Upper lobe of left lung (tissue), 6 donors: ENCODE results near the gene CHRNE. TPM values are rescaled to one million over a fixed set of nuclear protein-coding genes. Genes with fewer than 3 reads are reported as not detected.
A peak's percentile ranks its signal among the peaks of the same experiment; 100 is the strongest.

Experiments
- ATAC-seq, 2 donors: fragments of 200-7000 bp; cut with Tn5 transposase; one replicate each; pipeline ENCODE4 v1.9.1; 2022; ENCODE audit warnings: mild to moderate bottlenecking in 2 of 2, moderate library complexity in 2 of 2; ENCODE audit not compliant: low FRiP score in 2 of 2
- DNase-seq, 2 donors: peaks; one replicate each; pipeline ENCODE4 v3.0.0-alpha.2; 2019 to 2020
- H3K27ac ChIP-seq, 4 donors: fragments of 200-600 bp; sonication (generic); one replicate each; pipeline ENCODE4 v1.5.1; 2016 to 2019
- H3K27me3 ChIP-seq, 4 donors: fragments of 200-600 bp; sonication (generic); one replicate each; pipeline ENCODE4 v1.5.1; 2017 to 2019
- H3K36me3 ChIP-seq, 4 donors: fragments of 200-600 bp; sonication (generic); one replicate each; pipeline ENCODE4 v1.5.1; 2016 to 2019
- H3K4me1 ChIP-seq, 4 donors: fragments of 200-600 bp; sonication (generic); one replicate each; pipeline ENCODE4 v1.5.1; 2018 to 2019
- H3K4me3 ChIP-seq, 4 donors: fragments of 200-600 bp; sonication (generic); one replicate each; pipeline ENCODE4 v1.5.1; 2017 to 2019; ENCODE audit warnings: mild to moderate bottlenecking in 2 of 4, moderate library complexity in 1 of 4
- H3K9me3 ChIP-seq, 4 donors: fragments of 200-600 bp; sonication (generic); one replicate each; pipeline ENCODE4 v1.5.1; 2018 to 2019
- CTCF ChIP-seq, 6 experiments: fragments of 450-650 bp in 4 of 6; fragments of 200-600 bp in 2 of 6; sonication (generic) in 2 of 6; IDR thresholded peaks; one replicate each; pipeline ENCODE4 v1.5.1; 2016 to 2019; ENCODE audit warnings: antibody characterized with exemption in 6 of 6
- EP300 ChIP-seq, 4 donors: sonication (generic); formaldehyde crosslinking; IDR thresholded peaks; one replicate each; pipeline ENCODE4 v1.5.1; 2017; ENCODE audit warnings: antibody characterized with exemption in 4 of 4, control low read depth in 2 of 4
- POLR2A ChIP-seq, 4 donors: fragments of 450-650 bp; IDR thresholded peaks; one replicate each; pipeline ENCODE4 v1.5.1; 2016 to 2017; ENCODE audit warnings: antibody characterized with exemption in 4 of 4, mild to moderate bottlenecking in 2 of 4
- POLR2AphosphoS5 ChIP-seq, 2 donors: sonication (generic); formaldehyde crosslinking; IDR thresholded peaks; one replicate each; pipeline ENCODE4 v1.5.1; 2017; ENCODE audit warnings: antibody characterized with exemption in 2 of 2
- WGBS, 2 donors: methylation state at CpG; one replicate each; pipeline ENCODE4 v1.1.5; 2017 to 2018; 5-methylcytosine and 5-hydroxymethylcytosine counted together
- total RNA-seq, 6 donors: library from RNA; depleted of rRNA in 4 of 6; stranded (reverse); fragments of >200 nt in 4 of 6; gene quantifications; one replicate each; pipeline versions ENCODE4 v1.1.0 to v1.2.1, GENCODE V29; 2016 to 2021
- donor health status: DM: no; HTN: no; CAD: no; lungs with moderate emphysema.
- donor health status: DM: no; HTN: yes; CAD: no; lungs with severe emphysema.

Gene CHRNE
- total RNA-seq, 6 donors from 2014 or later, result 0.61 to 1.7 (median 1.2) TPM; not detected in 2

GRCh38 chr17:4853208-4853671 is 49.7 kb downstream of the CHRNE start:
- WGBS, 2 donors, result 53 to 56% methylated on average over 2 of the region's 2 CpGs
- H3K27ac ChIP-seq, result peak overlapping the region in 2 of 4 donors; percentile 51 to 74
- DNase-seq (no peak), ATAC-seq (no peak)
- H3K27me3 ChIP-seq, result no peaks in the 10 kb centered on the region
- TF ChIP-seq POLR2AphosphoS5 (IDR thresholded peaks at IDR 0.05), result no peak
- no peak for TF ChIP-seq EP300 (IDR thresholded peaks at IDR 0.05)
- no peak for TF ChIP-seq POLR2A (IDR thresholded peaks at IDR 0.05)
- H3K4me1 ChIP-seq, result peaks cover 53 to 67% (median 59%) of the 10 kb centered on the region in 4 donors
- H3K9me3 ChIP-seq, result no peaks in the 10 kb centered on the region
- no peaks in the 10 kb centered on the region for H3K36me3 ChIP-seq
- no peak overlapping the region for H3K4me3 ChIP-seq

DNA sequence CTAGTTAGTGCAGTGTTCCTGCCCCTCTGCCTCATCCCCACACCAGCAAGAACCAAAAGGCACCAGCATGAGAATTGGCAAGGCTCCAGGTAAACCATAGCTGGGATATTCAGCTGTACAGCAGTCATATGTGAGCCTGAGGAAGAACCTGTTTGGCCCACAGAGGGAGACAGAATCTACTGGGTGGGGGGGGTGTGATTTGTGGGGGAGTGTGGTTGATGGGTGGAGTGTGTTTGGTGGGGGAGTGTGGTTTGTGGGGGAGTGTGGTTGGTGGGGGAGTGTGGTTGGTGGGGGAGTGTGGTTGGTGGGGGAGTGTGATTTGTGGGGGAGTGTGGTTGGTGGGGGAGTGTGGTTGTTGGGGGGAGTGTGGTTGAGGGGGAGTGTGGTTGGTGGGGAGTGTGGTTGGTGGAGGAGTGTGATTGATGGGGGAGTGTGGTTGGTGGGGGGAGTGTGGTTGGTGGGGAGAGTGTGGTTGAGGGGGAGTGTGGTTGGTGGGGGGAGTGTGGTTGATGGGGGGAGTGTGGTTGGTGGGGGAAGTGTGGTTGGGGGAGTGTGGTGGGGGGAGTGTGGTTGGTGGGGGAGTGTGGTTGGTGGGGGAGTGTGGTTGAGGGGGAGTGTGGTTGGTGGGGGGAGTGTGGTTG is 50.2 kb downstream of the CHRNE start:
- Histone ChIP-seq H3K4me3 (no peak overlapping the region), H3K9me3 (no peaks in the 10 kb centered on the region), H3K27ac (peak overlapping the region in 1 of 4 donors; percentile 35), H3K27me3 (no peaks in the 10 kb centered on the region), H3K36me3 (no peaks in the 10 kb centered on the region), H3K4me1 (peaks cover 49 to 62% (median 55%) of the 10 kb centered on the region in 4 donors)
- no peak for DNase-seq
- TF ChIP-seq POLR2AphosphoS5 (IDR thresholded peaks at IDR 0.05) (no peak), EP300 (IDR thresholded peaks at IDR 0.05) (no peak), CTCF (IDR thresholded peaks at IDR 0.05) (no peak), POLR2A (IDR thresholded peaks at IDR 0.05) (no peak)
- ATAC-seq, result no peak

DNA sequence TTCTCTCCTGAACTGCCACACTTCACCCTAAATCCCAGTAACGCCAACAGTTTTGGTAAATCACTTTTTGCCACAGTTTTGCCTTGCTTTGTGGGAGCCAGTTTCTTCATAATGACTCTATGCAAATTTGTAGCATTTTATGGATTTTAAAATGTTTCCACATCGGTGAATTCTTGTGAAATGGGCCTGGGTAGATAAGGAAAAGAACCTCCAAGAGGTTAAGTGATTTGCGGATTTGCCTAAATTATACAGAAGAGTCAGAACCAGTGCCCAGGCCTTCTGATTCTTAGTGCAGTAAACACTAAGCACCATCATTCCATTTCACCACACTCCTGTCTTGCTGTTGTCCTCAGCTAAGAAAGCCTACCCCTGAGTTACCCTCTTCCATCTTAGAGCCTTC is 51.8 kb downstream of the CHRNE start:
- no peak for ATAC-seq
- H3K4me3 ChIP-seq, result no peak overlapping the region
- DNase-seq, result no peak
- WGBS, 2 donors, result 68 to 87% methylated on average over 3 of the region's 3 CpGs
- no peaks in the 10 kb centered on the region for H3K9me3 ChIP-seq
- peaks cover 41 to 54% (median 46%) of the 10 kb centered on the region in 4 donors for H3K4me1 ChIP-seq
- no peaks in the 10 kb centered on the region for H3K36me3 ChIP-seq
- peak overlapping the region in 2 of 4 donors; percentile 64 to 72 for H3K27ac ChIP-seq
- TF ChIP-seq POLR2A (IDR thresholded peaks at IDR 0.05), result no peak
- TF ChIP-seq EP300 (IDR thresholded peaks at IDR 0.05), result no peak
- no peak for TF ChIP-seq POLR2AphosphoS5 (IDR thresholded peaks at IDR 0.05)
- no peak for TF ChIP-seq CTCF (IDR thresholded peaks at IDR 0.05)
- H3K27me3 ChIP-seq, result no peaks in the 10 kb centered on the region

DNA sequence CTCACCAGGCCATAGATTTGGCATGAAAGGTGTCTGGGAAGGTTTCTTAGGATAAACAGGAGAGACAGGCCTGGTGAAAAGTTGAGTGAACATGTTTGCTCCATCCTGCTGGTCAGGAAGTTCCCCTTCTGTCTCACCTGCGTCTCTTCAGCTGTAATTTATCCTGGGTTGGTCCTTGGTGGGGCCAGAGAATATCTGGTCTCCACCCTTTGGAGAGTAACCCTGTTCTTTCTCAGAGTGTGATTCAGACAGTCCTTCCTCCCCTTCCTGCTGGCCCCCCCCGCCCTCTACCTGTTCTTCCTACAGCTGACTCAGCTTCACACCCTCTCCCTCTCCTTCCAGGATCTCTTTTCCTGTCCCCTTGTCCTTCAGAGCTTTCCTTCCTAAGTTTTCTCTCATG is 52.7 kb downstream of the CHRNE start:
- Histone ChIP-seq H3K4me1 (peaks cover 41 to 52% (median 48%) of the 10 kb centered on the region in 4 donors), H3K9me3 (no peaks in the 10 kb centered on the region), H3K4me3 (no peak overlapping the region), H3K27me3 (no peaks in the 10 kb centered on the region), H3K36me3 (no peaks in the 10 kb centered on the region), H3K27ac (peak overlapping the region in 3 of 4 donors; percentile 62 to 72 (median 64))
- ATAC-seq (no peak), DNase-seq (no peak)
- WGBS, 2 donors, result 67 to 84% methylated on average over 2 of the region's 2 CpGs
- no peak for TF ChIP-seq POLR2A (IDR thresholded peaks at IDR 0.05)
- no peak for TF ChIP-seq POLR2AphosphoS5 (IDR thresholded peaks at IDR 0.05)
- no peak for TF ChIP-seq CTCF (IDR thresholded peaks at IDR 0.05)
- no peak for TF ChIP-seq EP300 (IDR thresholded peaks at IDR 0.05)

- WGBS, 2 donors, result 67 to 76% methylated on average over 5 of the region's 5 CpGs
Observed at GRCh38 chr17:4849011-4849536, 53.8 kb downstream of the CHRNE start.

More at GRCh38 chr17:4849011-4849536, 53.8 kb downstream of the CHRNE start:
- DNase-seq (no peak), ATAC-seq (no peak)
- TF ChIP-seq CTCF (IDR thresholded peaks at IDR 0.05), result no peak
- TF ChIP-seq POLR2AphosphoS5 (IDR thresholded peaks at IDR 0.05), result peak in 1 of 2 donors; percentile 15
- H3K36me3 ChIP-seq, result no peaks in the 10 kb centered on the region
- no peaks in the 10 kb centered on the region for H3K9me3 ChIP-seq
- peaks cover 35 to 51% (median 43%) of the 10 kb centered on the region in 4 donors for H3K4me1 ChIP-seq
- H3K27me3 ChIP-seq, result no peaks in the 10 kb centered on the region
- peak overlapping the region; percentile 36 to 72 (median 63) for H3K27ac ChIP-seq
- H3K4me3 ChIP-seq, result no peak overlapping the region

Other genes with a start within 250 kb of the CHRNE start
- 10 to 100 TPM; 14.6 to 67.1 (median 34.2) TPM for gene PELP1, start 199.0 kb downstream of the CHRNE start, total RNA-seq
- 100 to 1,000 TPM in 5 of 6 donors, 10 to 100 TPM in 1; 67.3 to 336 (median 176) TPM for gene ARRB2, start 192.5 kb downstream of the CHRNE start, total RNA-seq
- gene MED11, start 171.7 kb downstream of the CHRNE start, total RNA-seq, result 10 to 100 TPM; 18.4 to 33.4 (median 24.2) TPM
- gene ZMYND15, start 163.3 kb downstream of the CHRNE start, total RNA-seq, result 10 to 100 TPM in 4 of 6 donors, 1 to 10 TPM in 2; 3.5 to 22.8 (median 11.9) TPM
- 100 to 1,000 TPM in 3 of 6 donors, 10 to 100 TPM in 3; 62.9 to 281 (median 122) TPM for gene CXCL16, start 163.2 kb downstream of the CHRNE start, total RNA-seq
- gene TM4SF5, start 131.2 kb downstream of the CHRNE start, total RNA-seq, result not detected
- gene VMO1, start 116.7 kb downstream of the CHRNE start, total RNA-seq, result 10 to 100 TPM in 4 of 6 donors, 1 to 10 TPM in 1, not detected in 1; 3.1 to 28.8 (median 13.4) TPM
- gene GLTPD2, start 114.1 kb downstream of the CHRNE start, total RNA-seq, result under 1 TPM in 2 of 6 donors, not detected in 4; 0.24 to 0.97 TPM
- gene PSMB6, start 106.9 kb downstream of the CHRNE start, total RNA-seq, result 100 to 1,000 TPM in 4 of 6 donors, 10 to 100 TPM in 2; 44.0 to 149 (median 110) TPM
- gene PLD2, start 95.9 kb downstream of the CHRNE start, total RNA-seq, result 10 to 100 TPM; 15.0 to 51.3 (median 37.6) TPM
- gene MINK1, start 69.8 kb downstream of the CHRNE start, total RNA-seq, result 100 to 1,000 TPM in 4 of 6 donors, 10 to 100 TPM in 2; 52.3 to 311 (median 136) TPM
- 1 to 10 TPM; 2.6 to 6.3 (median 3.4) TPM for gene C17orf107, start 3.6 kb downstream of the CHRNE start, total RNA-seq
- gene GP1BA, start 29.2 kb upstream of the CHRNE start, total RNA-seq, result 1 to 10 TPM in 1 of 6 donors, under 1 TPM in 4, not detected in 1; 0.23 to 1.4 (median 0.59) TPM
- gene SLC25A11, start 36.9 kb upstream of the CHRNE start, total RNA-seq, result 10 to 100 TPM; 37.5 to 69.2 (median 47.9) TPM
- 100 to 1,000 TPM in 2 of 6 donors, 10 to 100 TPM in 4; 41.9 to 130 (median 72.9) TPM for gene RNF167, start 37.2 kb upstream of the CHRNE start, total RNA-seq
- 100 to 1,000 TPM; 403 to 814 (median 641) TPM for gene PFN1, start 45.4 kb upstream of the CHRNE start, total RNA-seq
- 10 to 100 TPM in 3 of 6 donors, 1 to 10 TPM in 3; 4.3 to 49.2 (median 10.6) TPM for gene ENO3, start 48.0 kb upstream of the CHRNE start, total RNA-seq
- gene SPAG7, start 64.7 kb upstream of the CHRNE start, total RNA-seq, result 10 to 100 TPM; 48.2 to 66.4 (median 63.8) TPM
- gene CAMTA2, start 84.6 kb upstream of the CHRNE start, total RNA-seq, result 100 to 1,000 TPM in 2 of 6 donors, 10 to 100 TPM in 4; 27.1 to 162 (median 50.8) TPM
- gene INCA1, start 94.4 kb upstream of the CHRNE start, total RNA-seq, result 10 to 100 TPM in 1 of 6 donors, 1 to 10 TPM in 5; 1.4 to 32.5 (median 3.1) TPM
- 100 to 1,000 TPM; 130 to 270 (median 206) TPM for gene KIF1C, start 94.9 kb upstream of the CHRNE start, total RNA-seq
- gene SLC52A1, start 132.3 kb upstream of the CHRNE start, total RNA-seq, result 1 to 10 TPM in 2 of 6 donors, under 1 TPM in 4; 0.15 to 4.0 (median 0.82) TPM
- 1 to 10 TPM in 5 of 6 donors, under 1 TPM in 1; 0.89 to 9.7 (median 5.3) TPM for gene ZFP3, start 175.4 kb upstream of the CHRNE start, total RNA-seq
- gene ZNF232, start 208.8 kb upstream of the CHRNE start, total RNA-seq, result 10 to 100 TPM in 2 of 6 donors, 1 to 10 TPM in 4; 5.5 to 27.2 (median 9.4) TPM
- 1 to 10 TPM in 1 of 6 donors, under 1 TPM in 4, not detected in 1; 0.15 to 8.4 (median 0.29) TPM for gene USP6, start 212.9 kb upstream of the CHRNE start, total RNA-seq